ENCODE data around the gene PCDHB1. TPM values are rescaled to one million over a fixed set of nuclear protein-coding genes. Genes with fewer than 3 reads are reported as not detected.

PCDHB1 gene
- not detected for total RNA-seq

GRCh38 chr5:141050622-141051520 lies at the start of gene PCDHB1:
Gene PCDHB1, plus strand, starts transcription at chr5:141051374. Its CDS starts 97 bp downstream, at chr5:141051471.
- H3K27me3 ChIP-seq = no peaks in the 10 kb centered on the region
- no peaks in the 10 kb centered on the region for H3K36me3 ChIP-seq
- DNase-seq (ENCODE audit: low spot score) = no peak
- no peak for TF ChIP-seq CTCF (IDR thresholded peaks at IDR 0.05)
- H3K4me1 ChIP-seq = peaks cover 0 to 3% of the 10 kb centered on the region in 2 donors
- peak within 1 kb of the TSS; percentile 23 to 44 for H3K4me3 ChIP-seq
- H3K27ac ChIP-seq = no peak within 1 kb of the TSS
- no peaks in the 10 kb centered on the region for H3K9me3 ChIP-seq

- H3K27ac ChIP-seq = no peak overlapping the region
- no peak for TF ChIP-seq CTCF (IDR thresholded peaks at IDR 0.05)
- H3K27me3 ChIP-seq = peaks cover 0 to 3% of the 10 kb centered on the region in 2 donors
- H3K4me1 ChIP-seq = peaks cover 0 to 7% of the 10 kb centered on the region in 2 donors
- peak overlapping the region in 1 of 2 donors; percentile 32 for H3K4me3 ChIP-seq
- DNase-seq (ENCODE audit: low spot score) = no peak
- H3K9me3 ChIP-seq = no peaks in the 10 kb centered on the region
- H3K36me3 ChIP-seq = no peaks in the 10 kb centered on the region
These were observed 49.7 kb upstream of the PCDHB1 start for GRCh38 chr5:141001446-141001843.

GRCh38 chr5:141001844-141002604 lies 49.1 kb upstream of the PCDHB1 start:
- Histone ChIP-seq H3K9me3 (no peaks in the 10 kb centered on the region), H3K27ac (no peak overlapping the region), H3K4me1 (peaks cover 0 to 7% of the 10 kb centered on the region in 2 donors), H3K4me3 (peak overlapping the region in 1 of 2 donors; percentile 32), H3K27me3 (peaks cover 0 to 3% of the 10 kb centered on the region in 2 donors), H3K36me3 (no peaks in the 10 kb centered on the region)
- no peak for TF ChIP-seq CTCF (IDR thresholded peaks at IDR 0.05)
- DNase-seq (ENCODE audit: low spot score) = no peak

GRCh38 chr5:141002605-141002965 lies 48.6 kb upstream of the PCDHB1 start:
- TF ChIP-seq CTCF (IDR thresholded peaks at IDR 0.05) = no peak
- DNase-seq (ENCODE audit: low spot score) = no peak
- no peak overlapping the region for H3K27ac ChIP-seq
- H3K36me3 ChIP-seq = no peaks in the 10 kb centered on the region
- peaks cover 0 to 3% of the 10 kb centered on the region in 2 donors for H3K27me3 ChIP-seq
- peaks cover 0 to 7% of the 10 kb centered on the region in 2 donors for H3K4me1 ChIP-seq
- H3K4me3 ChIP-seq = no peak overlapping the region
- H3K9me3 ChIP-seq = no peaks in the 10 kb centered on the region

- Histone ChIP-seq H3K9me3 (no peaks in the 10 kb centered on the region), H3K27me3 (peaks cover 0 to 3% of the 10 kb centered on the region in 2 donors), H3K36me3 (no peaks in the 10 kb centered on the region), H3K4me3 (no peak overlapping the region), H3K27ac (no peak overlapping the region), H3K4me1 (peaks cover 0 to 7% of the 10 kb centered on the region in 2 donors)
- TF ChIP-seq CTCF (IDR thresholded peaks at IDR 0.05) = no peak
- no peak for DNase-seq (ENCODE audit: low spot score)
These were observed 48.1 kb upstream of the PCDHB1 start for GRCh38 chr5:141003031-141003430.
